8988T (cell line): Measurements from ENCODE around the gene MAFB.

Experiments used
- DNase-seq: peaks from one replicate; pipeline ENCODE4 v3.0.0; 2011

MAFB gene

GRCh38 chr20:40652441-40652987 is 36.5 kb downstream of the MAFB start:
- no peak for DNase-seq

GRCh38 chr20:40651151-40651550 is 37.9 kb downstream of the MAFB start:
- DNase-seq, result no peak

GRCh38 chr20:40650707-40651106 is 38.3 kb downstream of the MAFB start:
- DNase-seq, result no peak

- DNase-seq, result no peak
Observed at GRCh38 chr20:40648210-40649072, 40.6 kb downstream of the MAFB start.

GRCh38 chr20:40646813-40647212 is 42.2 kb downstream of the MAFB start:
- DNase-seq, result no peak

GRCh38 chr20:40646361-40646760 is 42.7 kb downstream of the MAFB start:
- no peak for DNase-seq

GRCh38 chr20:40644863-40645262 is 44.2 kb downstream of the MAFB start:
- no peak for DNase-seq

- no peak for DNase-seq
Observed at GRCh38 chr20:40643891-40644290, 45.1 kb downstream of the MAFB start.

- no peak for DNase-seq
Observed at GRCh38 chr20:40641809-40642208, 47.2 kb downstream of the MAFB start.

GRCh38 chr20:40641202-40641601 is 47.8 kb downstream of the MAFB start:
- DNase-seq, result no peak

- no peak for DNase-seq
Observed at GRCh38 chr20:40640667-40641066, 48.4 kb downstream of the MAFB start.

- DNase-seq, result no peak
Observed at GRCh38 chr20:40639676-40640355, 49.2 kb downstream of the MAFB start.

GRCh38 chr20:40639132-40639531 is 49.9 kb downstream of the MAFB start:
- no peak for DNase-seq

GRCh38 chr20:40638414-40638813 is 50.6 kb downstream of the MAFB start:
- DNase-seq, result no peak

- no peak for DNase-seq
Observed at GRCh38 chr20:40637176-40637575, 51.9 kb downstream of the MAFB start.

- DNase-seq, result no peak
Observed at GRCh38 chr20:40636486-40636885, 52.5 kb downstream of the MAFB start.

- DNase-seq, result no peak
Observed at GRCh38 chr20:40635971-40636370, 53.1 kb downstream of the MAFB start.
